NCI-H82 treated with DMSO at 0.1 percent for 48 hours (cell line): ENCODE data around the gene ACTR3.
"Not testable (repeated sequence)": the region's sequence is repeated elsewhere in the genome, so short reads cannot be mapped to it uniquely, and the experiment has no call there.

Source experiments
- DNase-seq: peaks from one replicate; lab custom pipeline; 2025; ENCODE audit not compliant: unreplicated experiment; lab: John Stamatoyannopoulos, UW

Gene ACTR3

GRCh38 chr2:113889471-113890252 is at the start of gene ACTR3:
Gene ACTR3 (plus strand): TSS chr2:113890089. CDS start chr2:113890280, 191 bp downstream.
- peak; percentile 97 for DNase-seq

GRCh38 chr2:113840518-113840917 is 49.4 kb upstream of the ACTR3 start:
- no peak for DNase-seq

- no peak for DNase-seq
Measured at GRCh38 chr2:113842919-113843736, 46.8 kb upstream of the ACTR3 start.

DNA sequence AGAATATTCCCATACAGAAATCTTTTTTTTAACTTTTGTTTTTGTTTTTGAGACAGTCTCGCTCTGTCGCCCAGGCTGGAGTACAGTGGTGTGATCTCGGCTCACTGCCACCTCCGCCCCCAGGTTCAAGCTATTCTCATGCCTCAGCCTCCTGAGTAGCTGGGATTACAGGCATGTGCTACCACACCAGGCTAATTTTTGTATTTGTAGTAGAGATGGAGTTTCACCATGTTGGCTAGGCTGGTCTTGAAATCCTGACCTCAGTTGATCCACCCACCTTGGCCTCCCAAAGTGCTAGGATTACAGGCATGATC is 46.2 kb upstream of the ACTR3 start:
- DNase-seq: not testable (repeated sequence)

DNA sequence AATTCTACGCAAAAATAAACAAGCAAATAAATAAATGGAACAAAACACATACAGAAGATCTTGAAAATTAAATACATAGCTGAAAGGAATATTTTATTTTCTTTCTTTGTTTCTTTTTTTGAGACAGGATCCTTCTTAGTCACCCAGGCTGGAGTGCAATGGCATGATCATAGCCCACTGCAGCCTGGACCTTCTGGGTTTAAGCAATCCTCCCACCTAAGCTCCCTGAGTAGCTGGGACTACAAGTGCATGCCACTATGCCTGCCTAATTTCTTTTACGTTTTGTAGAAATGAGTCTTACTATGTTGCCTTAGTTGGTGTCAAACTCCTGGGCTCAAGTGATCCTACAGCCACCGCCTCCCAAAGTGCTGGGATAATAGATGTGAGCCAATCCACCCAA is 44.6 kb upstream of the ACTR3 start:
- no peak for DNase-seq

GRCh38 chr2:113845796-113846195 is 44.1 kb upstream of the ACTR3 start:
- not testable (repeated sequence) for DNase-seq

DNA sequence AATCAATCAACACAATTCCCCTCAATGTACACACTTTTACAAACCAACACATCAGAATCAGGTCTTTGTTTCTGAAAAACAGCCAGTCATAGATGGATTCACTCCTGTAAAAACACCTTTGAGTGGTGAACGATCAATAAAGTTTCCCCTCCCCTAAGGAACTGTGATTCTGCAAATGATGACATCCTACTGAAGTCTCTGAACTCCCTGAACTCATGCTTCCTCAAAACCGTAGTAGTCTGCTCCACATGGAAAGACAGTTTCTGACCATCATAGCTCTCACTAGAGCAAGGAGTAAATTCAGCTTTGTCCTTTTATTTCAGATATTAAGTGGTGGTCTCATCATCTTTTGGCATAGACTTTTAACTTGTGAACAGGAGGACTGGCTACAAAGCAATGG is 43.5 kb upstream of the ACTR3 start:
- no peak for DNase-seq

- DNase-seq: no peak
Measured at GRCh38 chr2:113847144-113847543, 42.7 kb upstream of the ACTR3 start.

GRCh38 chr2:113848758-113849415 is 41.0 kb upstream of the ACTR3 start:
- DNase-seq: no peak

GRCh38 chr2:113850687-113851086 is 39.2 kb upstream of the ACTR3 start:
- DNase-seq: no peak

DNA sequence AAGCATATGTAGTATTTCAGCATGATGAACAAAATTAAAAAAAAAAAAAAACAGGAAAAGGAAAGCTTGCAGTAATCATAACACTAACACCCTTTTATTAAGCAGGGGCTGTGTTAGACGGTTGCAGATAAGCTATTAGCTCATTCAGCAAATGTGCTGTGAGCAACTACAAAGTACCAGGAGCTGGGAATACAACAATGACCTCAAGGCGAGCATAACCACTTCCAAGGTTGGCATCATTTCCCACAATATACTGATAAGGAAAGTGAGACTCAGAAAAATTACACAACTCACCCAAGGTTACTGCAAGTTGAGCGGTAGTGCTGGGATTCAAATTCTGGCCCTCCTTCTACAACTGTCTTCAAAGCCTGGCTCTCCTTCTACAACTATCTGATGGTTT is 38.2 kb upstream of the ACTR3 start:
- no peak for DNase-seq

- no peak for DNase-seq
Measured at GRCh38 chr2:113854208-113854607, 35.7 kb upstream of the ACTR3 start.

DNA sequence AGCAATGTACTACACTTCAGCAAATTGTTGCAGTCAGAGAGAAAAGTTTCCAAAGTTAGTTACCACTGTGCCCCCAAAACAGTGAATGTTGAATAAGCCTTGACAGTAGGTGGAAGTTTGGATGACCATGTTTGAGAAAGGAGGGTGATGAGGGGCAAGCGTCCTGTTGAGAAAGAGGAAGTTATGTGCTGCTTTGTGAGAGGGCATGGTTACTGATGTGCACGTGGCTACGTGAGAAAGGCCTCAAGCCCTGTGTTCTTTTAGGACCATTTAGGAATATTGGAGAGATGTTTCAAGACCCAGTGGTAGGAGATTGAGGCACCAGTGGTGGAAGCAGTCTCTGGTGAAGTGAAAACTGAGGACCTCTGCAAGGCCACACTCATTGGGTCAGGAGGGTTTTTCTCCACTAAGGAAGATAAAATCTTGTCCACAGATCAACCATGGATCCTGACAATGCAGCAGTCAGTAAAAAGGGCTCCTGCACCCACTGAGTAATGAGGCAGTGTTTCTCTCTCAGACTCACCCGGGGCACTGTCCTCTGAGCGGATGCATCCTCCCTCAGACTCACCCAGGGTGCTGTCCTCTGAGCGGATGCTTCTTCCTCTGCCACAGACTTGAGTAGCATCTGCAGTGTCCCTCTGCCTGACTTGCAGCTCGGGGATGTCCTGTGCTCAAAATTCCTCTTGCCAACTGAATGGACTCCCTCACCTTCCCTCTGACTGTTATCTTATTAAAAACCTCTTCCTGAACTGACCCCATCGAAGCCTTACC is 34.7 kb upstream of the ACTR3 start:
- DNase-seq: no peak

- no peak for DNase-seq
Measured at GRCh38 chr2:113857464-113857863, 32.4 kb upstream of the ACTR3 start.

- no peak for DNase-seq
Measured at GRCh38 chr2:113858764-113859163, 31.1 kb upstream of the ACTR3 start.

DNA sequence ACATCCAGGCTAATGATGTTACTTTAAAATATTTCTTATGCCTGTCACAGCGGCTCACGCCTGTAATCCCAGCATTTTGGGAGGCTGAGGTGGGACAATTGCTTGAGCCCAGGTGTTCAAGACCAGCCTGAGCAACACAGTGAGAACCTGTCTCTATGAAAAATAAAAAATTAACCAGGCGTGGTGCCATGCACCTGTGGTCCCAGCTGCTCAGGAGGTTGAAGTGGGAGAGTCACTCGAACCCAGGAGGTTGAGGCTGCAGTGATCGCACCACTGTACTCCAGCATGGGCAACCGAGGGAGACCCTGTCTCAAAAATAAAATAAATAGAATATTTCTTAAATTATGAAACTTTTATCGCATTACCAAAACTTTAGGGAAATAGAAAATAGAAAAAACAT is 28.1 kb upstream of the ACTR3 start:
- no peak for DNase-seq

DNA sequence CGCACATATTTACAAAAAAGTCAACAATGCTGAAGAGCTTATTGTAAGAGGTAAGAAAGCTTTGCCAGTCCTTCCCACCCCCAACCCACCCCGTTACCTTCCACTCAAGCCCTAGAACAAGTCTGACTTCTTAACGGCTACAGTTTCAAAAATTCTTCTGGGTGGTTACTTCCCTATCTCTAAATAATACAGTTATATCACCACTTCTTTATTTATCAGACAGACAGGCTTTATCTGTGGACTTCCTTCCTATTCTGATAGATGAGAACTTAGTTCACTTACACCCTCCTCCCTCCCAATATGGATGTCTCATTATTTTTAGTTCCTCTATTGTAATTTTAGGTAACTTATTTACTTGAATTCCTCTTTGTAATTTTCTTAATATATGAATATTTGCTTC is 26.7 kb upstream of the ACTR3 start:
- DNase-seq: no peak

DNA sequence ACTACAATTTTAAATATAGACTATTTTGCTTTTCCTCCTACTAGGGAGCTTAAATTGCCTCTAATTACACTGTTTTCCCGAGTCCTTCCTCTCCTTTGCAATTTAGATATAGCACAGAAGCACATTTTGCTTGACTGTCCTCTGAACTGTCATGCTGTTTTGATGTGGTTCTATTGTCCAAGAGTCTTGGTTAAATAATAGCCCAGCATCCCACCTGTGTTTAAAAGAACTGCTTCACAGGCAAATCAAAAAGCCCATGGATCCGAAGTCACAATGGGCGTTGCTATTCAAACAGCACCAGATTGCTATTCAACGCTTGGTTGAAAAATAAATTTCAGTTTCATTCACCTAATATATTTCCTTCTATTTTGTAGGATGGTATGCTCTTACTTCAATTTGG is 22.3 kb upstream of the ACTR3 start:
- DNase-seq: no peak

DNA sequence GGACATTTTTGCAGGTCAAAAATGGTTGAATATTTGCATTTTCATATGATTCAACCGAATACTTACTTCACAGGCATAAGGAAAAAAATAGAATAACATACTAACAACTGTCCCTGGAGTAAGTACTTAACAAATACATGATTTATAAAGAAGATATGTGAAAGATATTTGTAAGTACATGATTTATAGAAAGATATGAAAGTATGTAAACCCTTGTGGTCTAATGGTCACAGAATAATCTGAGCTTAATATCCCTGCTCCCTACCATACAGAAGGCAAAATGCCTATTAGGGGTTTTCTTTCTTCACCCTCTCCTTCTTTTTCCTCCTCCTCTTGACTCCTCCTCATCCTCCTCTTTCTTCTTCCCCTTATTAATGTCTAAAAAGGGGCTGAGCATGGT is 20.6 kb upstream of the ACTR3 start:
- DNase-seq: no peak

DNA sequence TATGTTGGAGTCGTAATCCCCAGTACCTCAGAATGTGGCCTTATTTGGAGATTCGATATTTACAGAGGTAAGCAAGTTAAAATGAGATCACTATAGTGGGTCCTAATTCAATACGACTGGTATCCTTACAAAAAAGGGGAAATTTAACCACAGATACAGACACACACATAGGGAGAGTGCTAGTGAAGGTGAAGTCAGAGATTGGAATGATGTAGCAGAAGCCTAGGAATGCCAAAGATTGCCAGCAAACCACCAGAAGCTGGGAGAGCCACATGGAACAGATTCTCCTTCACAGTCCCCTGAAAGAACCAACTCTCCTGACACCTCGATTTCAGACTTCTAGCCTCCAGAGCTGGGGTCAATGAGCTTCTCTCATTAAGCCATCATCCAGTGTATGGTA is 17.7 kb upstream of the ACTR3 start:
- no peak for DNase-seq

DNA sequence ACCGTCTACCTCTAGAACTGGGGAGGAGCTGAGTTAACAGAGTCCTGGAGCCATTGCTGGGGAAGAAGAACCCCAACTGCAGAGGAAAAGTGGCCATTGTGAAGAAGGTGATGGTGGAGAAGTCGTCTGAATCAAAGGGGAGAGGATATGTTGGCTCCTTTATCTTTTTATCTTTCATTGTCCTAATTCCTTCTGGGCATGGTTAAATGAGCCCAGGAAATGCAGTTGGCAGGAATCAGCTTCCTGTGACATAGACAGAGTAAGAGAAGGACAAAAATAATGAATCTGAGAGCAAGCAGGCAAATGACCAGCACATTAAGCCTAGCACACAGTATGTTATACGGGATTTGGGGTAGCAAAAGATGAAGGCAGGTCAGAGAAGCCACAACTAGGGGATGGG is 16.0 kb upstream of the ACTR3 start:
- DNase-seq: no peak
